HG02970 (cell line): ENCODE data around the gene MAP4K2.
"Not testable (repeated sequence)": the region's sequence is repeated elsewhere in the genome, so short reads cannot be mapped to it uniquely, and the experiment has no call there.

Source experiments
- ATAC-seq: cut with Tn5 transposase; IDR thresholded peaks from one replicate; pipeline ENCODE4 v1.9.1; 2021; ENCODE audit warnings: mild to moderate bottlenecking, moderate library complexity, moderate number of reproducible peaks; ENCODE audit not compliant: unreplicated experiment, low FRiP score

Gene MAP4K2

GRCh38 chr11:64815433-64815832, 12.4 kb upstream of the MAP4K2 start:
- not testable (repeated sequence) for ATAC-seq

DNA sequence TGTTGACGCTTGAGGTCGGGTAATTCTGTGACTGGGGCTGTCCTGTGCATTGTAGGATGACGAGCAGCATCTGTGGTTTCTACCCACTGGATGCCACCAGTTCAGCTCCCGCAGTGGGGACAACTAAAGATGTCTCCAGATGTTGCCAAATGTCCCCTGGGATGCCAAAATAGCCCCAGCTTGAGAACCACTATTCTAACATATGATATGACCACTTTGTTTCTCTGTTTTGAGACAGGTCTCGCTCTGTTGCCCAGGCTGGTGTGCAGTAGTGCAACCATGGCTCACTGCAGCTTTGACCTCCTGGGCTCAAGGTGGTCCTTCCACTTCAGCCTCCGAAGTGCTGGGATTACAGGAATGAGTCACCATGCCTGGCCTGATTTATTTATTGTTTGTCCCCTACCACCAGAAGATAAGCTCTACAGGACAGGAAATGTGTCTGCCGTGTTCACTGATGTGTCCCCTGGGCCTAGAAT, 11.7 kb upstream of the MAP4K2 start:
- peak; percentile 41 for ATAC-seq

- ATAC-seq = no peak
These were observed 10.8 kb upstream of the MAP4K2 start for GRCh38 chr11:64813826-64814225.

- peak; percentile 1 for ATAC-seq
These were observed 7.9 kb upstream of the MAP4K2 start for GRCh38 chr11:64810891-64811272.

DNA sequence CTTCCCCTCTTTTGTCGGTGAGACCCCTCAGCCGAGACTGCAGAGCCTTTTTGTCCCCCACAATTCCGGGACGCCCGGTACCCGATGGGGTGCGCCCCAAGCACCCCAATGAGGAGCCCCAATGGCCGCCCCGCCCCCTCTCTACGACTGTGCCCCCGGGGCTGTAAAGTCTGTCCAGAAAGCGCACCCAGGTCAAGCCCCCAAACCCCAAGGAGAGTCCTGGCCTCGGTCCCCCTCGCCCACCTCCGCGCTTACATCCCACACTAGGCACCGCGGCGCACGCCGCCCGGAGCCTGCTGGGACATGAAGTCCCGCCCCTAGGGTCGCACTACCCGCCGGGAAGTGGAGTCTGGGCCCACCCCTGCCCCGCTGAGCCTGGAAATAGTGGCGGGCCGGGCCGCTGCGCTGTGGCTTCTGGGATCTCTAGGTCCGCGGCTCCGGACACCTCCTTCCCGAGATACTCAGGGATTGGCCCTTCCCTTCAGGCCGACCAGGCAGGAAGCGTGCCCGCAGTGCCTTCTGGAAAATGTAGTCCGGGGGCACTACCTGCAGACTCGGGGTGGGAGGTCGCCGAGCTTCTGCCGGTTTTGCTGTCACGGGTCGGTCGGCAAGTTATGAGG, 7.4 kb upstream of the MAP4K2 start, which contains the start of gene MEN1:
Gene MEN1, minus strand, starts transcription at position 281 of the 620 bp plus-strand sequence. CDS start 442 bp downstream, outside the sequence.
- ATAC-seq = peak; percentile 53

DNA sequence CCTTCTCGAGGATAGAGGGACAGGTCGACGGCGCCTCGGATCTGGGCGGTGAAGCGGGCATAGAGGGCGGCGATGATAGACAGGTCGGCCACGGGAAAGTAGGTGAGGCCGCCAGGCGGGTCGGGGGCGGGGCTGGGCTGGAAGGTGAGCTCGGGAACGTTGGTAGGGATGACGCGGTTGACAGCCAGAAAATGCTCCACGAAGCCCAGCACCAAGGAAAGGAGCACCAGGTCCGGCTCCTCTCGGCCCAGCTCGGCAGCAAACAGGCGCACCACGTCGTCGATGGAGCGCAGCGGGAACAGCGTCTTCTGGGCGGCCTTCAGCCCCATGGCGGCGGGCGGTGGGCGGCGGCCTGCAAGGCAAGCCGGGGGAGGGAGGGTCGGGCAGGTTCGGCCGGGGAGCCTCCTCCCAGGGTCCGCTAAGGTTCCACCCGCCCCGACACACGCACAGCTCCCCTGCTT, 6.8 kb upstream of the MAP4K2 start:
- no peak for ATAC-seq

- ATAC-seq = no peak
These were observed 2.5 kb upstream of the MAP4K2 start for GRCh38 chr11:64805481-64805880.

DNA sequence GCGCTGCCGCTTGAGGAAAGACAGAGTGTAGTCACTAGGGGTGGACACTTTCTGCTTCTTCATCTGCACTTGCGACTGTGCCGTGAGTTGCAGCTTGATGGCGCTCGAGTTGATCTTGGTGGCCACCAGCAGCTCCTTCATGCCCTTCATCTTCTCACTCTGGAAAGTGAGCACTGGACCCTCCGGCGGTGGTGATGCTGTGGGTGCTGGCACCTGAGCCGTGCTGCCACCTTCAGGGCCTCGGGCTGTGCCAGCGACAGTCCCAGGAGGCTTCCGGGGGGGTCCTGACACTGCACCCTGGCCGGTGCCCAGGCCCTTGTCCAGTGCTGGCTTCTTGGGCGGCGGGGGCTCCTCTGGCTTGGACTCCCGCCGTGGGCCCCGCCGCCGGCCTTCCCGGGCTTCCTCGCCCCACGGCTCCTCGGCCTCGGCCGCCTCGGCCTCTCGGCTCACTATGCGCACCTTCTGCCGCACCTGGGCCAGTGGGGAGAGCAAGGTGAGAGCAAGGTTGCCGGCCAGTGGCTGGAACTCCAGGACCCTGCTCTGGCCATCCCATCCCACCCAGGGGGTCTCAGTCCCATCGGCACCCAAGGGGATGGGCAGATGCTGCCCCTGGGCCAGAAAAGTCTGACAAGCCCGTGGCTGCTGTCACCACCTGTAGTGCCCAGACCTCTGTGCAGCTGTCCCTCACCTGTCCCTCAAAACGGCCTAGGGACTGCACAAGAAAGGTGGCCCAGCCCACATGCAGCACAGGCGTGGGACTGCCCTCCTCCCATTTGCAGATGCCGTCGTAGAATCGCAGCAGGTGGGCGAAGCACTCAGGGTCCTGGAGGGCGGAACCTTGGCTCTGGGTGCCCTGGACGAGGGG, 1.6 kb upstream of the MAP4K2 start:
- no peak for ATAC-seq

DNA sequence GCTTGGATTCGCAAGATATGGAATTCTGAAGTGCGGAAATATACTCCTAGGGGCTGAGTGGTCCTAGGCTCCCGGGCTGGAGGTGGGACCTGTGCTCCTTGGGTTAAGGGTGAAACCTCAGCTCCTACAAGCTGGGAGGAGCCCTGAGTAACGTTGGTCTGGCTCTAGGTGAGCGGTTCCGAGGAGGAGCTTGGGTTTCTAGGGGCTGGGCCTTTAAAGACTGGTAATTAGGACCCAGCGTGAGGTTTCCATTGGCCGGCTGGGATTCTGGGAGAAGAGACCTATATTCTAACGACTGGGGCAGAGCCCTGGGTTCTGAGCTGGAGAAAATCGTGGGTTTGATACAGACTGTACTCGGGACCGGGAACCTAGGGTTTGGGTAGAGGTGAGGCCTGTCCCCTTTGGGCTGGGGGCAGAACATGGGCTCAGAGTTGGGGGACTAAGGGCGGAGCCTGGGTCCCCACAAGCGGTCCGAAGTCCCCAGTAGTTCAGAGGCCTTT, 882 bp upstream of the MAP4K2 start:
- ATAC-seq = no peak

DNA sequence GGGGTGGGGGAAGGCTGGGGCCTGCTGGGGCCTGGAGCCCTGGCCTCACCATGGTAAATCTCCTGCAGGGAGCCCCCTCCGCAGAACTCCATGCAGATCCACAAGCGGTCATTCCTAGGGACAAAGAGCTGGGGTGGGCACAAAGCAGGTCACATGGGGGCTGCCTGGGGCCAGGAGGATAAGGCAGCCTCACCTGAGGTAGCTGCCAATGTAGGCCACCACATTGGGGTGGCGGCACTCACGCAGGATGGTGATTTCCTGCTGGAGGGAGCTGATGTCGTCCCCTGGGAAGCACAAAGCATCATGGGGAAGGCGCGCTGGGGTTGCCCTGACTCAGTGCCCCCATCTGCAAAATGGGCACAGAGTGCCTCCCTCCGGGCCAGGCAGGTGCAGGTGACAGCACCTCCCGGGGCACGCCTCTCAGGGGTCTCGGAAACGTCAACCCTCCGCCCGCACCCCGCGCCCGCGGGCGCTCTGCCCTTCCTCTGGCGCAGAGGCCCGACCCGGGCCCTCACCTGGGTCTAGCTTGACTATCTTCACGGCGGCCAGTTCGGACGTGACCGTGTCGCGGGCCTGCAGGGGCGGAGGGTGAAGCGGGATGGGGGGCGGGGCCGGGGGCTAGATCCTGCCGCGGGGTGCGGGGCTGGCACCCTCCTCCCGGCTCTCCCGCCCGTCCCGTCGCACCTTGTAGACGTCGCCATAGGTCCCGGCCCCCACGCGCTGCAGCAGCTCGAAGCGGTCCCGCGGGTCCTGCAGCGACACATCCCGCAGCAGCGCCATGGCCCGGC, 450 bp downstream of the MAP4K2 start:
- ATAC-seq = peak; percentile 29

DNA sequence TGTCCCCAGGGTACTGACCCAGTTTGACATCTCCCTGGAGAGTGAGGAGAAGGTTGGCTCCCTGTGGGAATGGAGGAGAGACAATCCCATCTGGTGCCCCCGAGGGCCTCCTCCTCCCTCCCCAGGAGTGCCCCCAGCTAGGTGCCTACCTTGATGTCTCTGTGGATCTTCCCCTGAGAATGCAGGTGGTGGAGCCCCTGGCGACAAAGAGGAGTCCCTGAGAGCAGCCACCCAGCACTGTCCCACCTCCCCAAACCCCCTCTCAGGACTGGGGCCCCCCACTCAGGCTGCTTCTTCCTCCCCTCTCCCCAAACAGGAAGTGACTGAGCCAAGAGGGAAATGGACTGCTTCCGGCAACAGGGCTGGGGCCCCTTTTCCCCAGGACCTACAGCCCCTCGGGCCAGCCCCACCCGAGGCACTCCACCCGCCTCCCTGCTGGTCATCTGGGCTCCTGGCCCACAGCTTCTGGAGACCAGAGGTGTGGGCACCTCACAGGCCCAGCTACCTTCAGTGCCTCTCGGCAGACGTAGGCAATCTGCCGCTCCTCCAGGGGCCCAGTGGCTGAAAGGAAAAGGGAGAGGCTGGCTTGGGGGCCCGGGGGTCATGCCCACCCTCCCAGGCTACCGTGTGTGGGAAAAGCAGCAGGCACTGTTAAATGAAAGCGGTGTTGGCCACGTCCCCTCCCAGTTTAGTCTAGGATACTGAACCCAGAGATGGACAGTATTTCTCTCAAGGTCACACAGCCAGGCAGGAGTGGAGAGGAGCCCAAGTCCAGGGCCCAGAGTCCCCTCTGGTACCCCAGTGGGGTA, 1.2 kb downstream of the MAP4K2 start:
- no peak for ATAC-seq

- no peak for ATAC-seq
These were observed 1.9 kb downstream of the MAP4K2 start for GRCh38 chr11:64801158-64801464.

DNA sequence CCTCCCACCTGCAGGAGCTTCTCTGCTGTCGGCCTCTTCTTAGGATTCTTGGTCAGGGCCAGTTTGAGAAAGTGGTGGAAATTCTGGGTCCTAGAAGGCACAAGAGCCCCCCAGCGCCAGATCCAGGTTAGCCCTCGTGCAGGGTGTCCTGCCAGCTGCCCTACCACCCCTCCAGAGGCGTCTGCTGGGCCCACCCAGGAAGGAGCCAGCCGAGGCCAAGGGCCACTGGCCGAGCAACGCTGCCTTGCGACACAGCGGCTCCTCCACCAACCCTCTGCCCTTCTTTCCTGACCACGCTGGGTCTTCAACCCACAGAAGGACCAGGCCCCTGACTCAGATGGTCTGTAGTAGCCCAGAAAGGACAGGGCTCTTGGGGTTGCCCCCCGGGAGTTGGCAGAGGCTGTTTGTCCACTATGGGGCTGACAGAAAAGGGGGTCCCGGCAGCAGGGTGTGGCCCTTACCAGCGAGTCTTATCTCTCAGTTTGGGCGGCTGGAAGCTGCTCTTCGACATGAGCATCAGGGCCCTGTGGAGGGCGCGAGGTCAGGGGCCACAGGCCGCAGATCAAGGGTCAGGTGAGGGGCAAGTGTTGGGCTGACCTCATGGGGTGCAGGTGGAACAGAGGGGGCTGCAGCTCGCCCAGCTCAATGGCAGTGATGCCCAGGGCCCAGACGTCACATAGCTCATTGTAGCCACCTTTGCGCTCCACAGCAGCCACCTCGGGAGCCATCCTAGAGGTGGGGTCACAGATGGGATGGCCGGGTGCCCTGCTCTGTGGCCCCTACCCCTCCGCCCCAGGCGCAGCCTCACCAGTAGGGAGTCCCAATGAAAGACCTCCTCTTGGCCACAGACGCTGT, 2.5 kb downstream of the MAP4K2 start:
- no peak for ATAC-seq

DNA sequence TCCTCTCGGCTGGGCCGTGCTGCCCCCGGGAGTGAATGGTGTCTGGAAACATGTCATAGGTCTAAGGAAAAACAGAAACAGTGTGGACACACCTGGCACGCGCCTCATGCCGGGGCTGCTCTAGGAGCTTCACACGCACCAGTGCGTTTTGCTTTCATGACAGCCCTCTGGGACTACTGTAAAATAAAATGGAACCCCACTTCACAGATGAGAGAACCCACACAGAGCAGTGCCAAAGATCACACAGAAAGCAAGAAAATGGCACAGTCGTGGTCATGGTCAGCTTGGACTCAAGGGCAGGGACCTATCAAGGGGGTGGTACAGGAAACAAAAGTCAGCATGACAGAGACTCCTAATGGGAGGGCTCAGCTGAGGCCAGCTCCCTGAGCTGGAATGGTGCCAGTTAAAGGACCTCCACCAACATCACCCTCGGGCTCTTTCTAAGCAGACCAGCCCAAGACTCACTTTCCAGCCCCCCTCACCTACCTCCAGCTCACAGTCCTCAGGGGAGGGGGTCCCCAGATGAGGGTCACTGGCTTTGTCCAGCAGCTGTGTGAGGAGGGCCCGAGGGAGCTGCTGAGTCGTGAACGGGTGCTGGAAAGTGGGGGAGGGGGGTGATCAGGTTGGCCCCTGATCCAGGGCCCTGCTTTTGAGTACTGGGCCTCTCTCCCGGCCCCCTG, 3.3 kb downstream of the MAP4K2 start:
- ATAC-seq = no peak

- ATAC-seq = no peak
These were observed 3.8 kb downstream of the MAP4K2 start for GRCh38 chr11:64799256-64799622.

DNA sequence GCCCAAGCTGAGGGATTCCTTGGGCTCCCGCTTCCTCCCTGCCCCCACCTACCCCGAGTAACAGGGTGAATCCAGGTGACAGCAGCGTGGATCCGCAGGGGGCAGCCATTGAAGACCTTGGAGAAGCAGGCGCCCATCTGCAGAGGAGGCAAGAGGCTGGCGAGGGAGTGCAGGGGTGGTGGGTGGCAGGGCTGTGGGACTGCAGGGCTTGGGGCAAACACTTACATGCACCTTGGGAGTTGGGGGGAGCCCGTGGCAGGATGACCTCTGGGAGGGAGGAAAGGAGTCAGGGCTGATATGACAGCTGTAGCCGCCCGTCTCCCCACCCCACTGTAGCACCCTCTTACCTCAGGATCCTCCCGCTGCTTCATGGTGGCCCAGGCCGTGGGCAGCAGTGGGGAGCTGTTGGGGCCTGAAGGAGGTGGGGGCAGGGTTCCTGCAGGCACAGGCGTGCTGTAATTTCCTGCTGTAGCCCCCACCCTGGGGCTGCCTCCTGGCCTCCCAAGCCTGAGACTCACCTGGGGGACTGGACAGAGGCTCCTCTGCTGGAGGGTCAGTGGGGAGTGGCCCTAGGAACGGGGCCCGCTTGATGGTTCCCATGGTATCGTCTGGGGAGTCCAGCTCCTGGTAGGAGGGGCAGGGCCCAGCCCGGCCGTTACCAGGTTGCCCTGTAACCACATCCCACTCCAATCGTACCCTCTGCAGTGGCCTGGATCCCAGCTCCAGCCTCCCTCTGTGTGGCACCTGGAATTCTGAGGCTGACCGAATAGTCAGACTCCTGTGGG, 6.1 kb downstream of the MAP4K2 start:
- ATAC-seq = no peak

- ATAC-seq = no peak
These were observed 6.8 kb downstream of the MAP4K2 start for GRCh38 chr11:64796047-64796756.
